Epithelial cell of umbilical artery (primary cell): Measurements from ENCODE around the gene SLC12A5. TPM values are rescaled to one million over a fixed set of nuclear protein-coding genes. Genes with fewer than 3 reads are reported as not detected.

ENCODE experiments used
- total RNA-seq: library from RNA; depleted of rRNA; stranded (reverse); fragments of >200 nt; gene quantifications from 2 replicates; pipeline ENCODE4 v1.2.3, GENCODE V29; 2014

SLC12A5 gene
- total RNA-seq = under 0.01 and 0.32 TPM in 2 replicates

DNA sequence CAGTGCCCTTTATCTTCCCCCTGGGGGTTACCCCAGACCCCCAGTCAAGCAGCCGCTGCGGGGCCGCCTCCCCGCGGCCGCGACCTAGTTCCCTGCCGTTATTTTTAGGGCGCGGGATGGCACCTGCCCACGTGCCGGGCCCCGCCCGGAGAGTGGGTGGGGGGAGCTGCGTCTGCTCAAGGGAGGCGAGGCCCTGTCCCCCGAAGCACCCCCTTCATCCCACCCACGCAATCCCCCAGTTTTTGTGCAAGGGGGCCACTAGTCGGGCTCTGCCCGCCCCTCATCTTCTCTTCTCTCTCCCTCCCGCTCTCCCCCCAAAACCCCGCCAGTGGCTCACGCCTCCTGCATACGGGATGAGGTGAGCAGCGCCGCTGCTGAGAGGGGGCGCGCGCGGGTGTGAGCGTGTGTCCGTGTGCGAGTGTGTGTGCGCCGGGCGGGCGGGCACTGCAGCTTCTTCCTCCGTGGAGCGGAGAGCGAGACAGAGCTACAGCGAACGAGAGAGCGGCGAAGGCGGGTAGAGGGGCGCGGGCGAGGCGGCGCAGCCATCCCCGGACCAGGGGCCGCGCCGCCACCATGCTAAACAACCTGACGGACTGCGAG lies at the start of gene SLC12A5:
SLC12A5 (plus strand) TSS at position 444 of the 600 bp plus-strand sequence; CDS start at position 574, 130 bp downstream.

DNA sequence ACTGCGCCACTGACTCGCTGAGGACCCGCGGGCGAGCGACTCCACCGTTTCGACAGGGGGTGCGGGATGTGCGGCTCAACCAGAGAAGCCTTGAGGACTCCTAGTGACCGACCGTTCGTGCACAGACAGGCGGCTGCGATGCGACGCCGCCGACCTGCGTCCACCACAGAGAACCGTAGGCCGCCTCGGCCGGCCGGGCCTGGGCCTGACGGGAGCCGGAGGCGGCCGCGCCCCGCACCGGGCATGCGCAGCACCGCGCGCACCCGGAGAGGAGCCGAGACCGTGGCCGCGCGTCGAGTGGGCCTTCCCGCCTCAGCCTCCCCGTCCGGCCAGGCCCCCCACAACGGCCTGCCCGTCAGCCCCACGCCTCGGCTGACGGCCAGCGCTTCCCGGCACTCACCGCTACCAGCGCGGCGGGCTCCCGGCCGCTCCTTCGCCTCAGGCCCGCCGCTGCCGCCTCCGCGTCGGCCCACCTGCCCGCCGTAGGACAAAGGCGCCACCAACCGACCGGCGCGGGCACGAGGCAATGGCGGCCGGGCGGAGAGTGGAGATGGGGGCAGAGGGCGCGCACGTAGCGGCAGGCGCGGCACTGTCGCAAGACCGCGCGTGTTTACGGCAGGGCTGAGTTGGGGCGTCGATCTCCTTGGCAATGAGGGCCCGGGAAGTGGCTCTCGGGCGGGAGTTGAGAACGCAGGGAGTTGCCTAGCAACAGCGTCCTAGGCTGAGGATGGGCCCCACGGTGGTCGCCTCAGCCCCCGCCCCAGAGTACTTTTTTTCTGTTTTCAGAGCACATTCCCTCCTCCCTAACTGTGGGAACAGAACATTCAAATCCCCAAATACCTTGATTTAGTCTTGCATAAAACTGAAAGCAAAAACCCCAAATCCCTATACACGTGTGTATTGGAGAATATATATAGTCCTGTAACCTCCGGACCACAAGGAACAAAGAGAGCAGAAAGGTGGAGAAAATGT lies 60.7 kb downstream of the SLC12A5 start, which contains the start of gene NCOA5:
NCOA5 (minus strand) TSS at position 546 of the 972 bp plus-strand sequence. CDS start 10,538 bp downstream, outside the sequence.

Other genes starting within 250 kb of the SLC12A5 start
- 0.65 TPM in 1 of 2 replicates, not detected in the other for gene WFDC3, start 237.3 kb upstream of the SLC12A5 start, total RNA-seq
- 17.2 and 19.8 TPM in 2 replicates for gene DNTTIP1, start 237.3 kb upstream of the SLC12A5 start, total RNA-seq
- gene UBE2C, start 216.6 kb upstream of the SLC12A5 start, total RNA-seq = 21.4 and 41.3 TPM in 2 replicates
- gene TNNC2, start 201.9 kb upstream of the SLC12A5 start, total RNA-seq = not detected in 2 replicates
- gene SNX21, start 195.4 kb upstream of the SLC12A5 start, total RNA-seq = 22.4 and 32.5 TPM in 2 replicates
- gene ACOT8, start 171.8 kb upstream of the SLC12A5 start, total RNA-seq = 31.5 and 33.6 TPM in 2 replicates
- 5.9 and 6.2 TPM in 2 replicates for gene ZSWIM3, start 171.6 kb upstream of the SLC12A5 start, total RNA-seq
- gene ZSWIM1, start 148.0 kb upstream of the SLC12A5 start, total RNA-seq = 2.0 and 3.2 TPM in 2 replicates
- 0.61 and 0.97 TPM in 2 replicates for gene SPATA25, start 141.6 kb upstream of the SLC12A5 start, total RNA-seq
- gene NEURL2, start 138.0 kb upstream of the SLC12A5 start, total RNA-seq = 2.6 TPM in 2 replicates
- gene CTSA, start 137.9 kb upstream of the SLC12A5 start, total RNA-seq = 25.4 and 26.0 TPM in 2 replicates
- 10.6 and 13.6 TPM in 2 replicates for gene PLTP, start 117.1 kb upstream of the SLC12A5 start, total RNA-seq
- gene PCIF1, start 94.5 kb upstream of the SLC12A5 start, total RNA-seq = 6.8 and 7.5 TPM in 2 replicates
- gene ZNF335, start 57.0 kb upstream of the SLC12A5 start, total RNA-seq = 8.1 and 10.5 TPM in 2 replicates
- not detected in 2 replicates for gene MMP9, start 20.3 kb upstream of the SLC12A5 start, total RNA-seq
- 10.4 and 10.9 TPM in 2 replicates for gene NCOA5, start 60.7 kb downstream of the SLC12A5 start, total RNA-seq
- gene CD40, start 89.1 kb downstream of the SLC12A5 start, total RNA-seq = 17.3 and 17.5 TPM in 2 replicates